KMS-11 (cell line): ENCODE results near the gene SLC39A7.

ENCODE experiments used
- H2AFZ ChIP-seq: fragments of 200-600 bp; sonication (generic); 2 replicates; pipeline ENCODE4 v1.6.1; 2016; ENCODE audit warnings: antibody characterized with exemption, mixed run types, low read depth
- H3K27ac ChIP-seq: fragments of 200-600 bp; sonication (generic); 2 replicates; pipeline ENCODE4 v1.6.1; 2016; ENCODE audit warnings: mild to moderate bottlenecking, mixed run types
- H3K27me3 ChIP-seq: fragments of 200-600 bp; sonication (generic); 2 replicates; pipeline ENCODE4 v1.6.1; 2017; ENCODE audit warnings: mild to moderate bottlenecking, low read depth, mixed run types, moderate library complexity; ENCODE audit not compliant: insufficient read depth
- H3K36me3 ChIP-seq: fragments of 200-600 bp; sonication (generic); 2 replicates; pipeline ENCODE4 v1.6.1; 2017; ENCODE audit warnings: mild to moderate bottlenecking, mixed run types; ENCODE audit not compliant: insufficient read depth
- H3K4me1 ChIP-seq: fragments of 200-600 bp; sonication (generic); 2 replicates; pipeline ENCODE4 v1.6.1; 2016; ENCODE audit warnings: mild to moderate bottlenecking, low read depth, mixed run types; ENCODE audit not compliant: poor library complexity, severe bottlenecking
- H3K4me2 ChIP-seq: fragments of 200-600 bp; sonication (generic); 2 replicates; pipeline ENCODE4 v1.7.0; 2016; ENCODE audit warnings: mild to moderate bottlenecking, mixed run types
- H3K4me3 ChIP-seq: fragments of 200-600 bp; sonication (generic); IDR thresholded peaks from 2 replicates; pipeline ENCODE4 v1.6.1; 2017; ENCODE audit warnings: low read depth, low read length, mixed read lengths; ENCODE audit not compliant: insufficient read depth
- H3K79me2 ChIP-seq: fragments of 200-600 bp; sonication (generic); 2 replicates; pipeline ENCODE4 v1.6.1; 2016; ENCODE audit warnings: low read depth, mixed run types; ENCODE audit not compliant: insufficient read depth
- H3K9ac ChIP-seq: fragments of 200-600 bp; sonication (generic); 2 replicates; pipeline ENCODE4 v1.6.1; 2016; ENCODE audit warnings: mild to moderate bottlenecking, mixed run types
- H4K20me1 ChIP-seq: fragments of 200-600 bp; sonication (generic); 2 replicates; pipeline ENCODE4 v1.6.1; 2016; ENCODE audit warnings: mild to moderate bottlenecking, mixed run types; ENCODE audit not compliant: insufficient read depth
- CTCF ChIP-seq: fragments of 200-600 bp; sonication (generic); conservative IDR thresholded peaks from 2 replicates; pipeline ENCODE4 v1.6.1; 2017; ENCODE audit warnings: low read depth, mild to moderate bottlenecking, antibody characterized with exemption, low read length, moderate library complexity, mixed read lengths

SLC39A7 gene

GRCh38 chr6:33236328-33236727, 35.7 kb downstream of the SLC39A7 start:
- no peaks in the 10 kb centered on the region for H3K79me2 ChIP-seq
- H4K20me1 ChIP-seq, result no peaks in the 10 kb centered on the region
- H2AFZ ChIP-seq, result no peak overlapping the region
- no peak overlapping the region for H3K4me2 ChIP-seq
- TF ChIP-seq CTCF, result no peak
- H3K9ac ChIP-seq, result no peak overlapping the region
- no peaks in the 10 kb centered on the region for H3K36me3 ChIP-seq
- H3K27me3 ChIP-seq, result no peaks in the 10 kb centered on the region
- H3K27ac ChIP-seq, result no peak overlapping the region
- no peaks in the 10 kb centered on the region for H3K4me1 ChIP-seq
- no peak overlapping the region for H3K4me3 ChIP-seq

- Histone ChIP-seq H3K4me3 (no peak overlapping the region), H3K36me3 (no peaks in the 10 kb centered on the region), H3K27me3 (no peaks in the 10 kb centered on the region), H3K9ac (no peak overlapping the region), H3K4me1 (no peaks in the 10 kb centered on the region), H4K20me1 (no peaks in the 10 kb centered on the region), H2AFZ (no peak overlapping the region), H3K27ac (no peak overlapping the region), H3K4me2 (no peak overlapping the region), H3K79me2 (no peaks in the 10 kb centered on the region)
- no peak for TF ChIP-seq CTCF
These were observed 36.2 kb downstream of the SLC39A7 start for GRCh38 chr6:33236852-33237251.

- no peaks in the 10 kb centered on the region for H3K79me2 ChIP-seq
- no peak overlapping the region for H3K4me3 ChIP-seq
- H3K9ac ChIP-seq, result no peak overlapping the region
- H3K27me3 ChIP-seq, result no peaks in the 10 kb centered on the region; the same call in 1 of the 2 replicates
- H3K4me2 ChIP-seq, result no peak overlapping the region
- no peaks in the 10 kb centered on the region for H3K4me1 ChIP-seq
- H4K20me1 ChIP-seq, result no peaks in the 10 kb centered on the region
- H2AFZ ChIP-seq, result no peak overlapping the region
- H3K27ac ChIP-seq, result no peak overlapping the region
- no peak for TF ChIP-seq CTCF
- H3K36me3 ChIP-seq, result no peaks in the 10 kb centered on the region
These were observed 37.1 kb downstream of the SLC39A7 start for GRCh38 chr6:33237741-33238140.

GRCh38 chr6:33241968-33242367, 41.3 kb downstream of the SLC39A7 start:
- Histone ChIP-seq H3K27me3 (no peaks in the 10 kb centered on the region; the same call in 1 of the 2 replicates), H3K36me3 (no peaks in the 10 kb centered on the region), H2AFZ (no peak overlapping the region), H3K9ac (no peak overlapping the region), H3K4me3 (no peak overlapping the region), H3K4me2 (no peak overlapping the region), H4K20me1 (no peaks in the 10 kb centered on the region), H3K27ac (no peak overlapping the region), H3K79me2 (no peaks in the 10 kb centered on the region), H3K4me1 (no peaks in the 10 kb centered on the region)
- no peak for TF ChIP-seq CTCF
